ENCODE results near the gene TIPIN. TPM values are rescaled to one million over a fixed set of nuclear protein-coding genes. Genes with fewer than 3 reads are reported as not detected.

TIPIN gene
- total RNA-seq, 1 donor from 2014 or later: 10.8 TPM

DNA sequence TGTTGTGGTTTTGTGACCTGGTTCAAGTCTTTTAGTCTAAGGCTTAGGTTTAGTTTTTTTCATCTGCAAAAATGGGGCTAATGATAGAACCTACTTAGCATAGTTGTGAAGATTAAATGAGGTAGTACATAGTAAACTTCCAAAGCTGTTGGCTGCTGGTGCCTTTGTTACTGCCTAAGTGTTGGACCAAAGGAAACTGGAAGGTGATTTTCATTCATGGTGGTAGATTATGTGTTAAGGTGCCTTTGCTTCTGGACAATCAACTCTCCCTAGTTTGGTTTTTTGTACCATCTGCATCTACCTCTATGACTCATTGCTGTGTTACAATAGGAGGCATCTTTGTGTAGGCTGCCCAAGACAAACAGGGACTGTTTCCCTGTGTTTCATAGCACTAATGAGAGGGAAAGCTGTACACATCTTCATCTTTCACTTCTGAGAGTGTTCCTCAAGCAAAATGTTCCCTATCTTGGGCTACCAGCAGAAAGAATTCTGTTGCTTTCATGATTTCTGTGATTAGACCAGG lies 33.4 kb upstream of the TIPIN start:
- Mint-ChIP-seq H3K4me3 (peak overlapping the region; percentile 53), H3K27me3 (no peaks in the 10 kb centered on the region), H3K9me3 (no peaks in the 10 kb centered on the region), H3K27ac (peak overlapping the region; percentile 84), H3K36me3 (ENCODE audit: low read depth) (peaks cover 15% of the 10 kb centered on the region), H3K4me1 (peaks cover 70% of the 10 kb centered on the region)
- TF ChIP-seq, protein P1, sequence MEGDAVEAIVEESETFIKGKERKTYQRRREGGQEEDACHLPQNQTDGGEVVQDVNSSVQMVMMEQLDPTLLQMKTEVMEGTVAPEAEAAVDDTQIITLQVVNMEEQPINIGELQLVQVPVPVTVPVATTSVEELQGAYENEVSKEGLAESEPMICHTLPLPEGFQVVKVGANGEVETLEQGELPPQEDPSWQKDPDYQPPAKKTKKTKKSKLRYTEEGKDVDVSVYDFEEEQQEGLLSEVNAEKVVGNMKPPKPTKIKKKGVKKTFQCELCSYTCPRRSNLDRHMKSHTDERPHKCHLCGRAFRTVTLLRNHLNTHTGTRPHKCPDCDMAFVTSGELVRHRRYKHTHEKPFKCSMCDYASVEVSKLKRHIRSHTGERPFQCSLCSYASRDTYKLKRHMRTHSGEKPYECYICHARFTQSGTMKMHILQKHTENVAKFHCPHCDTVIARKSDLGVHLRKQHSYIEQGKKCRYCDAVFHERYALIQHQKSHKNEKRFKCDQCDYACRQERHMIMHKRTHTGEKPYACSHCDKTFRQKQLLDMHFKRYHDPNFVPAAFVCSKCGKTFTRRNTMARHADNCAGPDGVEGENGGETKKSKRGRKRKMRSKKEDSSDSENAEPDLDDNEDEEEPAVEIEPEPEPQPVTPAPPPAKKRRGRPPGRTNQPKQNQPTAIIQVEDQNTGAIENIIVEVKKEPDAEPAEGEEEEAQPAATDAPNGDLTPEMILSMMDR (IDR thresholded peaks at IDR 0.05): no peak
- no peak for DNase-seq
- ChIA-PET POLR2A (interaction anchor here (0.6 to 2.0 kb wide), 5 partner anchors 21 to 113 kb away, joined by 3 to 10 read pairs (median 4); partner anchors contain the start of gene SNAPC5), CTCF (interaction anchor here (1.9 kb wide), 1 partner anchor 109 kb away, joined by 11 read pairs; the partner anchor contains the start of gene SNAPC5)
- intact Hi-C loops (cut with micrococcal nuclease): loop anchor here (1.0 kb wide), 1 partner anchor 34 kb away; the partner anchor contains the start of gene TIPIN
- no peak for ATAC-seq (ENCODE audit: low read depth)

DNA sequence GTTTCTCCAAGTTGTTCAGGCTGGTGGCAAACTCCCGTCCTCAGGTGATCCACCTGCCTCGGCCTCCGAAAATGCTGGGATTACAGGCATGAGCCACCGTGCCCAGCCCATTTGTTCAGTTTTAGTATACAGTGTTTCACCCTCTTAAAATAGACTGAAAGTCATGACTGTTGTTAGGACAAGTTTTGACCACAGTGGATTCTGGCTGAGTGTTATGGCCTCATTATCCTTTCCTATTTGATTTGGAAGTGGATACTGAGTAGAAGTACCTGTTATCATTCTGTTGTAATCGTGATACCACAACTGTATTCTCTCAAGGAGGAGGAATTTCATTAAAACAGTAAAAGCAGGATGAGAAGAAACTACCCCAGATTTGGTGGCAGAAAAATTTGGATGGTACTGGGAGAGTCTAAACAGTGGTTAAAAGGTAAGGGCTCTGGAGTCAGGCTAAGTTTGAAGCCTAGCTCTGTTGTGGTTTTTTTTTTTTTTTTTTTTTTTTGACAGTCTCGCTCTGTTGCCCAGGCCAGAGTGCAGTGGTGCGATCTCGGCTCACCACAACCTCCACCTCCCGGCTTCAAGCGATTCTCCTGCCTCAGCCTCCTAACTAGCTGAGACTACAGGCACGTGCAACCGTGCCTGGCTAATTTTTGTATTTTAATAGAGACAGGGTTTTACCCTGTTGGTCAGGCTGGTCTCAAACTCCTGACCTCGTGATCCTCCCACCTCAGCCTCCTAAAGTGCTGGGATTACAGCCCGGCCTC lies 32.8 kb upstream of the TIPIN start:
- DNase-seq (no peak), ATAC-seq (ENCODE audit: low read depth) (no peak)
- no peaks in the 10 kb centered on the region for H3K9me3 Mint-ChIP-seq
- peak overlapping the region; percentile 66 for H3K4me3 Mint-ChIP-seq
- TF ChIP-seq, protein P1 (IDR thresholded peaks at IDR 0.05): no peak
- intact Hi-C loops (cut with micrococcal nuclease): no loop called here
- H3K36me3 Mint-ChIP-seq (ENCODE audit: low read depth): peaks cover 15% of the 10 kb centered on the region
- no peaks in the 10 kb centered on the region for H3K27me3 Mint-ChIP-seq
- ChIA-PET CTCF (interaction anchor here (1.9 to 5.1 kb wide), 2 partner anchors 109 kb away, joined by 11 to 67 read pairs; partner anchors contain the start of gene SNAPC5), POLR2A (interaction anchor here (0.6 to 2.0 kb wide), 8 partner anchors 13 to 1116 kb away, joined by 3 to 10 read pairs (median 4); partner anchors contain the start of gene SNAPC5)
- H3K27ac Mint-ChIP-seq: peak overlapping the region; percentile 84
- H3K4me1 Mint-ChIP-seq: peaks cover 66% of the 10 kb centered on the region

DNA sequence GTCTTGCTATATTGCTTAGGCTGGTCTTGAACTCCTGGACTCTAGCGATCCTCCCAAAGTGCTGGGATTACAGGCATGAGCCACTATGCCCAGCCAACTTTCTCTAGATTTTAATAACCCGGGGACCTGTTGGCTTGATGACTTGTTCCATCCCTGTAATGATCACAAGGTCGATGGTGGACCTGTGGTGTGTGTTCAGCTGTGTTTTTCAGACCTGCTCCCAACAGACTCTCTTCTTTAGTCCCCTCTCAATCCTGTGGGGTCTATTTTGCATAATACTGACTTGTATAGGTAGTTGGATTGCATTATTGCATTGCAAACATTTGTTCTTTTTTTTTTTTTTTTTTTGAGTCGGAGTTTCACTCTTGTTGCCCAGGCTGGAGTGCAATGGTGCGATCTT lies 32.1 kb upstream of the TIPIN start:
- Mint-ChIP-seq H3K27ac (no peak overlapping the region), H3K27me3 (no peaks in the 10 kb centered on the region), H3K36me3 (ENCODE audit: low read depth) (peaks cover 11% of the 10 kb centered on the region), H3K4me3 (peak overlapping the region; percentile 44), H3K4me1 (peaks cover 59% of the 10 kb centered on the region), H3K9me3 (no peaks in the 10 kb centered on the region)
- ATAC-seq (ENCODE audit: low read depth): no peak
- ChIA-PET POLR2A (interaction anchor here (0.7 to 3.8 kb wide), 7 partner anchors 13 to 116 kb away, joined by 4 to 24 read pairs (median 10); partner anchors contain the start of genes RPL4, SNAPC5, TIPIN and ZWILCH), CTCF (interaction anchor here (5.1 kb wide), 1 partner anchor 110 kb away, joined by 67 read pairs; the partner anchor contains the start of gene SNAPC5)
- intact Hi-C loops (cut with micrococcal nuclease): no loop called here
- TF ChIP-seq, protein P1 (IDR thresholded peaks at IDR 0.05): no peak
- DNase-seq: no peak

DNA sequence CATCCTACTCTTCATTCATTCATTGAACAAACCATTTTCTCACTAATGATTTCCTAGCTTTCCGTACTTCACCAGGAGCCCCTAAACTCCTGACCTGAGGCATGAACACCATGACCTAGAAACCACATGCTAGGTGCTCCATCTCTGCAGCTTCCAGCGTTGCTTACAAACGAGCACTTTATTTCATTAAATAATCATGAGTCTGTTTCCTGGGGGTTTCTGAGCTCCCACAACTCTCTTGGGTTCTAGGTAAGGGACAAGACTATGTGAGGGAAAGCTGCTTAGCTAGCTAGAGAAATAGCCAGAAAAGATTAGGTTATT lies 31.5 kb upstream of the TIPIN start:
- H3K4me1 Mint-ChIP-seq: peaks cover 56% of the 10 kb centered on the region
- intact Hi-C loops (cut with micrococcal nuclease): no loop called here
- H3K4me3 Mint-ChIP-seq: peak overlapping the region; percentile 86
- H3K9me3 Mint-ChIP-seq: no peaks in the 10 kb centered on the region
- H3K27me3 Mint-ChIP-seq: no peaks in the 10 kb centered on the region
- POLR2A ChIA-PET: interaction anchor here (0.6 to 4.5 kb wide), 7 partner anchors 14 to 780 kb away, joined by 3 to 48 read pairs (median 21); partner anchors contain the start of genes RPL4, SNAPC5, TIPIN and ZWILCH
- CTCF ChIA-PET: interaction anchor here (0.8 to 5.1 kb wide), 2 partner anchors 101 to 110 kb away, joined by 4 to 67 read pairs; partner anchors contain the start of gene SNAPC5
- H3K27ac Mint-ChIP-seq: peak overlapping the region; percentile 67
- TF ChIP-seq, protein P1 (IDR thresholded peaks at IDR 0.05): no peak
- ATAC-seq (ENCODE audit: low read depth): no peak
- peaks cover 8% of the 10 kb centered on the region for H3K36me3 Mint-ChIP-seq (ENCODE audit: low read depth)
- no peak for DNase-seq
